Peyer's patch (tissue), 4 donors: ENCODE measurements around the gene VGLL2. TPM values are rescaled to one million over a fixed set of nuclear protein-coding genes. Genes with fewer than 3 reads are reported as not detected.

Source experiments
- DNase-seq, 3 donors: peaks; one replicate each; pipeline ENCODE4 v3.0.0-alpha.2; 2017 to 2019
- H3K27ac ChIP-seq, 4 donors: fragments of 200-600 bp; sonication (generic); one replicate each; pipeline ENCODE4 v1.5.1; 2016 to 2019
- H3K27me3 ChIP-seq, 2 donors: fragments of 200-600 bp; sonication (generic); one replicate each; pipeline ENCODE4 v1.5.1; 2019
- H3K36me3 ChIP-seq, 3 donors: fragments of 200-600 bp; sonication (generic); one replicate each; pipeline ENCODE4 v1.5.1; 2016 to 2019
- H3K4me1 ChIP-seq, 4 donors: fragments of 200-600 bp; sonication (generic); one replicate each; pipeline ENCODE4 v1.5.1; 2016 to 2019
- H3K4me3 ChIP-seq, 4 donors: fragments of 200-600 bp; sonication (generic); 1 replicate in 3 of 4; 2 replicates in 1 of 4; pipeline ENCODE4 v1.5.1; 2016 to 2019; ENCODE audit warnings: mild to moderate bottlenecking in 1 of 4
- H3K9me3 ChIP-seq, 4 donors: fragments of 200-600 bp; sonication (generic); one replicate each; pipeline ENCODE4 v1.5.1; 2016 to 2019; ENCODE audit warnings: mild to moderate bottlenecking in 1 of 4
- POLR2A ChIP-seq, 2 donors: fragments of 450-650 bp; IDR thresholded peaks; one replicate each; pipeline ENCODE4 v1.5.1; 2017; ENCODE audit warnings: antibody characterized with exemption in 2 of 2, mild to moderate bottlenecking in 2 of 2, moderate library complexity in 2 of 2
- small RNA-seq, 2 donors: library from RNA; depleted of rRNA; stranded (forward); fragments of <200 nt; gene quantifications; one replicate each; pipeline ENCODE3, GENCODE V24; 2016
- total RNA-seq, 4 donors: library from RNA; depleted of rRNA; stranded (reverse); fragments of >200 nt; gene quantifications; one replicate each; pipeline ENCODE4 v1.1.0, GENCODE V29; 2016
- TF ChIP-seq, protein P1 (sequence below), 6 experiments: fragments of 450-650 bp in 4 of 6; fragments of 200-600 bp in 2 of 6; sonication (generic) in 1 of 6; IDR thresholded peaks; one replicate each; pipeline ENCODE4 v1.5.1; 2017 to 2019; ENCODE audit warnings: antibody characterized with exemption in 6 of 6, mild to moderate bottlenecking in 3 of 6, moderate library complexity in 1 of 6

The VGLL2 gene
- total RNA-seq, 4 donors from 2014 or later: not detected

DNA sequence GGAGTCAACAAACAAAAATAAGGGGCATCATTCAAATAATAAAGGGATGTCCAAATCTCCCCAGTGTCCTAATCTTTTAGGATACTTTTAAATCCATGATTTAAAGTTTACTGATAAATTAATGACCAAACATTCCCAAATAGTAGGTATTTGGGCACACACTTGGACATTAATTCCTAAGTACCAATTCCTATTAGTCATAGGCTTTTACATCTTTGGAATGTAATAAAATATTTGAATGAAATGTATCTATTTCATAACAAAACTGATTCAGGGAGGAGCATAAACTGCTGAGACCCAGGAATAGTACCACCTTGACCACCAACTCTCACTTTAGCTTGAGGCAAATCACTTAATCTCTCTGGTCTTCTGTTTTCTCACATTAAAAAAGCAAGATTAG lies 44.3 kb downstream of the VGLL2 start:
- H3K4me3 ChIP-seq: no peak overlapping the region
- no peak for TF ChIP-seq POLR2A (IDR thresholded peaks at IDR 0.05)
- TF ChIP-seq, protein P1, sequence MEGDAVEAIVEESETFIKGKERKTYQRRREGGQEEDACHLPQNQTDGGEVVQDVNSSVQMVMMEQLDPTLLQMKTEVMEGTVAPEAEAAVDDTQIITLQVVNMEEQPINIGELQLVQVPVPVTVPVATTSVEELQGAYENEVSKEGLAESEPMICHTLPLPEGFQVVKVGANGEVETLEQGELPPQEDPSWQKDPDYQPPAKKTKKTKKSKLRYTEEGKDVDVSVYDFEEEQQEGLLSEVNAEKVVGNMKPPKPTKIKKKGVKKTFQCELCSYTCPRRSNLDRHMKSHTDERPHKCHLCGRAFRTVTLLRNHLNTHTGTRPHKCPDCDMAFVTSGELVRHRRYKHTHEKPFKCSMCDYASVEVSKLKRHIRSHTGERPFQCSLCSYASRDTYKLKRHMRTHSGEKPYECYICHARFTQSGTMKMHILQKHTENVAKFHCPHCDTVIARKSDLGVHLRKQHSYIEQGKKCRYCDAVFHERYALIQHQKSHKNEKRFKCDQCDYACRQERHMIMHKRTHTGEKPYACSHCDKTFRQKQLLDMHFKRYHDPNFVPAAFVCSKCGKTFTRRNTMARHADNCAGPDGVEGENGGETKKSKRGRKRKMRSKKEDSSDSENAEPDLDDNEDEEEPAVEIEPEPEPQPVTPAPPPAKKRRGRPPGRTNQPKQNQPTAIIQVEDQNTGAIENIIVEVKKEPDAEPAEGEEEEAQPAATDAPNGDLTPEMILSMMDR (IDR thresholded peaks at IDR 0.05): no peak
- DNase-seq: no peak
- no peaks in the 10 kb centered on the region for H3K9me3 ChIP-seq
- H3K36me3 ChIP-seq: no peaks in the 10 kb centered on the region
- no peaks in the 10 kb centered on the region for H3K27me3 ChIP-seq
- no peak overlapping the region for H3K27ac ChIP-seq
- no peaks in the 10 kb centered on the region for H3K4me1 ChIP-seq

DNA sequence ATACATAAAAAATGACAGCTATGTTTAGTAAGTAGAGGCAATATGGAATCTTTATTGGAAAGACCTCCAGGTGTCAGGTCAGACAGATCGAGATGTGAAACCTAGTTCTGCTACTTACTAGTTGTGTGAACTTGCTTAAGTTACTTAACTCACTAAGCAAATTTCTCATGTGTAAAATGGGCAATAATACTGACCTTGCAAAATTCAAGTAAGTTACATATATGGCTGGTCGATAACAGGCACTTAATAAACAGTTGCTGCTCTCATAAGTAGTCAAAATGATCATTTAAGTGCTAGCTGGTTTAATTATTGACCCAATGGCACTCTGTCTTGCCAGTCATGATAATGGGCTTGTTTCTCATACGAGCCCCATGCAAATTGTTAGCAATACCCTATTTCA lies 46.0 kb downstream of the VGLL2 start:
- Histone ChIP-seq H3K4me3 (no peak overlapping the region), H3K27me3 (no peaks in the 10 kb centered on the region), H3K9me3 (no peaks in the 10 kb centered on the region), H3K36me3 (no peaks in the 10 kb centered on the region), H3K27ac (no peak overlapping the region), H3K4me1 (no peaks in the 10 kb centered on the region)
- DNase-seq: no peak
- TF ChIP-seq, protein P1 (IDR thresholded peaks at IDR 0.05): no peak
- TF ChIP-seq POLR2A (IDR thresholded peaks at IDR 0.05): no peak

DNA sequence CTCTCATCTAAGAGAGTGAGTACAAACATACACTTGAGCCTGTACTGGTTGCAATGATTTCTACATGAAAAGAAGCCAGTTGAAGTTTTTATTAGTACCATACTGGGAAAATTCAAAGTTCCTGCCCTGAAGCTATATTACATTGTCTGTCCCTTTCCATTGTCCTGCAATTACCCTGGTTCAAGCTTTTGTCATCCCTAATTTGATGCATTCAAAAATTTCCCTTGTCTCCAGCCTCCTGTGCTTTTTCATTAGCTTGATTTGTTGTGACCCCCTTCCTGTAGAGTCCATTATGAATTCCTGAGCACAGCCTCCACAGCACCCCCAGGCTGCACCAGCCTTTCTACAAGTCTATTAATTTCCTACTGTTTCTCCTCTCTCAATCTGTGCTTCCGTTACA lies 46.4 kb downstream of the VGLL2 start:
- Histone ChIP-seq H3K9me3 (no peaks in the 10 kb centered on the region), H3K27ac (no peak overlapping the region), H3K27me3 (no peaks in the 10 kb centered on the region), H3K4me1 (no peaks in the 10 kb centered on the region), H3K4me3 (no peak overlapping the region), H3K36me3 (no peaks in the 10 kb centered on the region)
- DNase-seq: no peak
- TF ChIP-seq, protein P1 (IDR thresholded peaks at IDR 0.05): no peak
- TF ChIP-seq POLR2A (IDR thresholded peaks at IDR 0.05): no peak

DNA sequence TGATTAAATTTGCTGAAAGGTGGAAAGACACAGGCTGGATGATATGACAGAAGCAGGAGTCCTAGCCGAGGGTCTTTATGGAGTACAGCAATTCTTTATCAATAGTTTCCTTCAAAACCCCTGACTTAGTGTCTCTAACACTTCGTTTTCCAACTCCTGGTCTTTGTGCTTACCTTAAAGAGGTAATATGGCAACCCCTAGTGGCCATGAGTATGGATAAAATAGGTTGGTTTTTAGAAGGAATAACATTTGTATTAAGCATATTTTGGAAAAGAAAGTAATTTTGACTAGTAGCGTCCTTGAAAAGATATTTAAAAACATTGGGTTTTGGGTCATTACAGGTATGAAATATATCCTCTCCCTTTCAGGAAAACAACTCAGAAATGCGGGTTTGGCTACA lies 51.9 kb downstream of the VGLL2 start:
- H3K4me1 ChIP-seq: no peaks in the 10 kb centered on the region
- H3K27me3 ChIP-seq: no peaks in the 10 kb centered on the region
- H3K9me3 ChIP-seq: no peaks in the 10 kb centered on the region
- no peak overlapping the region for H3K4me3 ChIP-seq
- TF ChIP-seq, protein P1 (IDR thresholded peaks at IDR 0.05): peak in 4 of 6 experiments; percentile 10 to 45 (median 32)
- TF ChIP-seq POLR2A (IDR thresholded peaks at IDR 0.05): no peak
- no peak for DNase-seq
- no peaks in the 10 kb centered on the region for H3K36me3 ChIP-seq
- H3K27ac ChIP-seq: no peak overlapping the region

Small RNA genes lying within 50 kb of the gene (small RNA-seq; reads per million reads assigned to genes)
- 0 reads per million in 2 donors for gene RN7SKP18

Other genes with a start within 250 kb of the VGLL2 start
- under 1 TPM in 3 of 4 donors, not detected in 1; 0.18 to 0.94 (median 0.47) TPM for gene ROS1, start 160.4 kb downstream of the VGLL2 start, total RNA-seq
- 10 to 100 TPM; 19.8 to 35.0 (median 27.8) TPM for gene DCBLD1, start 217.1 kb downstream of the VGLL2 start, total RNA-seq